Amniotic stem cell (primary cell): ENCODE measurements around the gene HAND2.

Source experiments
- DNase-seq: peaks from one replicate; lab custom pipeline; 2025; lab: John Stamatoyannopoulos, UW

Gene HAND2

GRCh38 chr4:173529477-173530325 is at the start of gene HAND2:
Gene HAND2 (minus strand): TSS chr4:173530229. CDS start chr4:173529289, 940 bp downstream.
- DNase-seq: peak; percentile 76

DNA sequence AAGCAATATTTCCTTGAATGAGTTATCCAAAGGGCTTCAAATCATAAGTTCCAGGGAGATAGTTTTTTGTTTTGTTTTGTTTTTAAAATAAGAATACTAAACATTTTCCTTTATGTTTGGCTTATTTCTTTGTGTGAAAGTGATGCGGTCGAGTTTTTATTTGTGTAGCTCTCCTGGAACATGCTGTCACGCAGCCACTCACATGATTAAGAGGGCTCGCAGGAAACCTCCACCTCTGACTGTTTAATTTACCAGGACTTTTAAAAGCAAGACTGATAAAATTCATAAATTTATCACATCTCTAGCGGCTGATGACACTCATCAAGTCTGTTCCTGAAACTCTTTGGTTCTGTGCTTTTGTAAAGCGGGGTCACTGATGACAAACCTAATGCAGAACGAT is 48.9 kb upstream of the HAND2 start:
- no peak for DNase-seq

DNA sequence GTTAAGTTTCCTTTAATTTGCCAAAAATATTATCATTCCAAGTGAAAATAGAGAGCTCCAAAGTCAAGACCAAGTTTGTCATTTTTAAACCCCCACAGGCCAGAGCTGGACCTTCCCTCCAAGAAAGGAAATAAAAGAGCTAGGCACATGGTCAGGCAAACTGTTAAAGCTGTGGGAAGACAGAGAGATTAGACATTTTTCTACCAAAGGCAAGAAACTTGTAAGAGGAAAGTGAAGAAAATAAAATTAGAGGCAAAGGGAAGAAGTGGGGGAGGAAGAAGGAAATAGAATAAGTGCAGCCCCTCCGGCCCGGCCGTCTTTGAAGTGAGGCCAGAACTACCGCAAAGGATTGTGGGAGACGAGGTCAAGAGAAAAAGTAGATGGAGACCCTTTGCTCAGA is 47.9 kb upstream of the HAND2 start:
- DNase-seq: no peak

- DNase-seq: no peak
Measured at GRCh38 chr4:173575482-173576152, 45.6 kb upstream of the HAND2 start.

GRCh38 chr4:173573725-173574124 is 43.7 kb upstream of the HAND2 start:
- DNase-seq: no peak

GRCh38 chr4:173573286-173573685 is 43.3 kb upstream of the HAND2 start:
- no peak for DNase-seq

DNA sequence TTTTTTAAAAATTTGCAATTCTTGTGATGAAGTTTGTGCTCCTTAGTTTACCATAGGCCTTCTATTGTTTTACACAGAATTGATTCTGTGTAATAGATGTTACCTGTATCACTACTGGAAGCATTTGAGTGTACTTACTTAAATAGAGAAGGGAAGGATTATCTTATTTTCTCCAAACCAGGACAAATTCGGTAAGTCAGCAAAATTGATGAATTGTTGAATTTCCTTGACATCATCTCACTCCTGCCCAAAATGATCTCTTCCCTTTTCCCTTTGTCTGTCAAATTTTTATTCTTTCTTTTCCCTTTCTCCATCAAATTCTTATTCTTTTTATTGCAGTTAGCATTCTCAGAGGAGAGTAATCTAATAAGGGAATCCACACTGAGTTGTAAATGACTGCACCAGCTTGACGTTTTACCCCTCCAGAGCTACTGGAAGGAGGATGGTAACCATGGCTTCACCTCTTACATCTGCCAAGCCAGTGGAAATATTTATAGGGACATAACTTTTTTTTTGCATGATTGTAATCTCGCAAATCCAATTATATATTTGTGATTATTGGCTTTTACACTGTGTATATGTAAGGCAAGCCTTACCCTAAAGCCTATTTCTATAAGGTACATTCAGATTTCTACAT is 42.6 kb upstream of the HAND2 start:
- DNase-seq: no peak

- DNase-seq: no peak
Measured at GRCh38 chr4:173571620-173572019, 41.6 kb upstream of the HAND2 start.

GRCh38 chr4:173565281-173565680 is 35.3 kb upstream of the HAND2 start:
- DNase-seq: no peak

DNA sequence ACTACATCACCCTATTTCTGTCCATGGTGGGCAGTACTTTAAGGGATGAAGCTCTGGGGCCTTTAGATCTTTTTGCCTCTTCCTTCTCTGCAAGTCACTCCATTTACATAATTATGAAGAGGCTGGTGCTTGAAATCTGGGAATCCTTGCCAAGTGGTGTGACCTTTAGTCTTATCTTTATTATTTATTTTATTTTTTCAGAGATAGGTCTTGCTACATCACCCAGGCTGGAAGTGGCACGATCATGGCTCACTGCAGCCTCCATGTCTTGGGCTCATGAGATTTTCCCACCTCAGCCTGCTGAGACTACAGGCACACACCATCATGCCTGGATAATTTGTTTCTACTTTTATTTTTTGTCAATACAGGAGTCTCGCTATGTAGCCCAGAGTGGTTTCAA is 34.4 kb upstream of the HAND2 start:
- no peak for DNase-seq

GRCh38 chr4:173560896-173561295 is 30.9 kb upstream of the HAND2 start:
- DNase-seq: no peak

DNA sequence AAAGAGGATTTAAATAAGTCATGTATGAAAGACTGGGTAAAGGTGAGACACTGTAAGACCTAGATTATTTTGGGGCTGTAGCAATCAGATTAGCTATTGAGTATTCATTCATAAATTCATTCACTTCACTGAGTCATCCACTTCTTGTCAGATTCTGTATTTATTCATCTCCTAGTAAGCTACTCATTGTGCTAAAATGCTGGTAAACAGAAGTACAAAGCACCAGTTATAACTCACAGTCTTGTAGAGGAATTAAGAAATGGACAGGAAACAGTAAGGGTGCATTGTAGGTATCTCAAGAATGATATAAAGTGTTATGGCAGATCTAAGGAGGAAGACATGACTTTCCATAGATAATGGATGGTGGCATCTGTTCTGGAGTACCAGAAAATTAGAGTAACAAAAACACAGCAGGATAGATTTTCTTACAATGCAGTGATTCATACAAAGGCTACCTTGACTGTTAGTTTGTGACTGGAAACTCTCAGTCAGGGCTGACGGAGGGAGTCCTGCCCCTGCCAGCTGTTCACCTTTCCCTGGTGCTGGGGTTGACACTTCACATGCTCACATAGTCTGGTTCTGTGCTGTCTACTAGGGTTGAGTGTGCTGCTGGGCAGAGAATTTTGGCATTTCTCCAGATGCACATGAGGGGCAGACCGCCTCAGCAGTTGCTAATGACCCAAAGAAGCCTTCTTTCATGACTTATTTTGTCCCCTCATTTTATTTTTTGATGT is 26.5 kb upstream of the HAND2 start:
- DNase-seq: no peak

DNA sequence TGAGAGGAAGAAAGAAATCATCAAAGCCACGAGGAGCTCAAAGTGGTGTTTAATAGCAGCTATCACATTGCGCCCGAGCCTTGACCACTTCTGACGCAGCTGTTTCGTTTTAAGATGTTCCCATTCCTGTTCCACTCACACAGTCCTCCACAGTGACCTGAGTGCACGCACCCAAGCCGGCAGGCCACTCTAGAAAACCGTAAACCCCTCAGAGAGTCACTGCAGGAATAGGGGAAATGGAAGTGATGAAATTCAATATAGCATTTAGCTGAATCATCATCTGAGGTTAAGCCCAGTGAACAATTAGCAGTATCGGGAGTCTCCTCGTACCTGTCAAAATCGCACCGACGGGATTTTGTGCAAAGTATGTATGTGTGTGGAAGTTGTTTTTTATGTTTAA is 17.9 kb upstream of the HAND2 start:
- no peak for DNase-seq

DNA sequence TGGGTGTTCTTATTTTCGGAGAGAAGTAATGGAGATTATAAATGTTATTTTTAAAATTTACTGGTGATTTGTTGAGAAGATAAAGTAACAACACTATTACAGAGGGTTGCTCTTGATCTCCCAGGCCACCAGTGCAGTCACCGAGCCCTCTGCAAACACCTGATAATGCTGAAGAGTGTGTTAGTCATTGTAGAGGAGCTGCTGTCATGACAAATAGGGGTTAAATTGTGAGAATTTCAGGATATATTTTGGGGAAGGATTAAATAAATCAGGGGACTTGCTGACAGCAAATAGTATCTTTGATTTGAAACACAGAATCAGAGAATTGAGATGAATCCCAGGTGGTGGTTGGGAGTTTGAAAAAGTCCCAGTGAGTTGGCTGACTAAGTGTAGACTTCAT is 16.7 kb upstream of the HAND2 start:
- DNase-seq: no peak

DNA sequence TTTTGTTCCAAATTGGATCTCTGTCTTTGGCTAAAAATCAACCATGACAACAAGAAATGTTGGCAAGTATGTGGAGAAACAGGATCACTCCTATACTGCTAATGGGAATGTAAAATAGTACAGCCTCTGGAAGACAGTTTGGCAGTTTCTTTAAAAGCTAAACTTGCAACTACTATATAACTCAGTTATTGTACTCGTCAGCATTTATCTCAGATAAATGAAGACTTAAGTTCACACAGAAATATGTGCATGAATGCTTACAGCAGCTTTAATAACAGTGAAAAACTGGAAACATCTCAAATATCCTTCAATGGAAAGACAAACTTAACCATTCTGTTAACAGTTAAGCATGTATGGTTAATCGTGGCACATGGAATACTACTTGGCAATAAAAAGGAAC is 15.4 kb upstream of the HAND2 start:
- DNase-seq: no peak

DNA sequence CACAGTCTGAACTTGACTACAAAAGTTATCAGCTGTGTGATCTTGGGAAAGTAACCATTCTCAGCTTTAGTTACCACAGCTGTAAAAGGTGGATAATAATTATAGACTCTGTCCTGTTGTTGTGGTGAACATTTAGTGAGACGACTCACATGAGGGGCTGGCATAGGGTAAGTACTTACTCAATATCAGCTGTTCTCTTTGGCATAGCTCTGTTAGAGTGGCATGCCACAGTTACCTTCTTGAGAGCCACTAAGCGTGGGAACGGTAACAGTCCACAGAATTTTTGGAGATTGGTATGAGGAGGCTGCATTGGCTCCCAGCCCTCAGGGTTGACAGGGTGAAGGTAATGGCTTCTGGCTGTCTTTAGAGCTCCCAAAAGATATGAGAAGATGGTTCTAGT is 13.2 kb upstream of the HAND2 start:
- no peak for DNase-seq

DNA sequence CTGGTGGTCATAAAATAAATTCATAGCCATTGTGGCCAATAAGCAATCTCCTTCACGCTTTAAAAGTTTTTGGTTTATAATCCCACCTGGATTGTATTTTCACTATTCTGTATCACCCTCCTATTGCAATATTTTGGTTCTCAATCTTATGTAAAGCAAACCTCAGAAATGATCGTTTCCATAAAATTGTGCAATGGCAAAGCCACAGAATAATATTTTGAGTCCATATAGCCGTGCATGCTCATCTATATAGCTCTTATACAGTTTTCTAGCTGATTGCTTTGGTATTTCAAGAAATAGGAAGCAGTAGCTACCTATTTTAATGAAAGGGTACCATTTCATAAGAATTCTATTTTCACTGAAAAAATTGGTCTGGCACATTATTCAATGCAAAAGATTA is 10.0 kb upstream of the HAND2 start:
- DNase-seq: no peak

DNA sequence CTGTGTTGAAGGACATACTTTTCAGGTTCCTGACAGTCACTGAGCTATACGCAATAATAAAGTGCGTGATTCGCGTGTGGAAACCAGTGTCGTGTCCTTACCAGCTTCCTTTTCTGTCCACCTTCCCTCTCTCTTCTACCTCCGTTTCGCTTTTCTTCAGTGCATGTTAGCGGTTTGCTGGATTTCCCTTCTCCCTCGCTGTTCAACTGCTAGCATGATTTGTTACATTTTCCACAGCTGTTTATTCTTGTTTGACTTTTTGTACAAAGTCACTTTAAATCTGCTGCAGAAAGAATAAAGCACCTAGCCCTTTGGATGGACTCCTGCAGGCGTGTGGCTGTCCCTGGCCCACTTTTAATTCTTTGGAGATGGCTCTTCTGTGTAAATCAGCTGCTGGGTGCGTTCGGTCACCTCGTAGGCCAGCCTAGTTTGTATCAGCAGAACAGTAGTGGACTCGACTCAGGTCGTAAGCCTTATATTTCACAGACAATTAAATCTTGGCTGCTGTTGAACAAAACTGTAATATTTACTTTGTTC is 8.9 kb upstream of the HAND2 start:
- no peak for DNase-seq

GRCh38 chr4:173538148-173538908 is 8.3 kb upstream of the HAND2 start:
- no peak for DNase-seq

GRCh38 chr4:173537613-173538147 is 7.7 kb upstream of the HAND2 start:
- DNase-seq: no peak

DNA sequence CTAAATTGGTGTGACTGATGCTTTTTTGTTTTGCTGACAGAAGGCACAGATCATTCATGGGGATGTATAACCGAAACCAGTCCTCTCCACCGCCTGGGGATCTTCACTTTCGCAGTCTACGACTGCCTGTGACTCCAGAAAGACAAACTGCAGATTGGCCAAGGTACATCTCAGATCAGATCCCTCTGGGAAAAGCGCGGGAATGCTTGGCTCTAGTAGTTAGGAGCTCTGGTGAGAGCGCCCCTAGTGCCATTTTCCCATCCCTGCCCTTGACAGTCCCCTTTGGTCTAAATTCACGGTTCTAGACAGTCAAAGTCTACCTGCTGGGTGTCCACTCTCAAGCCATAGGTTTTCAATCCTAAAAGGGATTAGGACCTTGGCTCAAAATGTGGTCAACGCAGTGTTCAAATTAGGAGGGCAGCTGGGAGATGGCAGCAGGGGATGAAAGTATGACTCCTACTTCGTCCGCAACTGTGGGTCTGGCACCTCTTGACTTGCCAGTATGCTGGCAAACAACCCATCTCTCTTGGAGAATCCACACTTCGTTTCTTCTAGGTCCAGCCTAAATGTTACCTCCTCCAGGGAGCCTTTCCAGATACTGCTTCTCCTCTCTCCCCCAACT is 6.9 kb upstream of the HAND2 start:
- no peak for DNase-seq
